GM12878 (cell line): ENCODE data around the gene TRMT1. TPM values are rescaled to one million over a fixed set of nuclear protein-coding genes. Genes with fewer than 3 reads are reported as not detected.

Source experiments
- ATAC-seq: fragments of 200-7000 bp; cut with Tn5 transposase; 3 replicates; pipeline ENCODE4 v1.9.1; 2020; ENCODE audit warnings: mild to moderate bottlenecking, moderate library complexity
- BruUV-seq: library from RNA; stranded (reverse); fragments of 400-500 nt; replicated peaks from 2 replicates; lab custom pipeline; 2021; lab: Mats Ljungman, UMichigan
- CTCF ChIA-PET: fragments of 300-600 bp; sonication (Branson Sonifier 250); formaldehyde crosslinking; extraction: SDS; loops from one replicate; lab custom pipeline; 2021; ENCODE audit warnings: inconsistent platforms; lab: Yijun Ruan, JAX
- POLR2A ChIA-PET: fragments of 350-600 bp; formaldehyde crosslinking; extraction: SDS; loops from one replicate; lab custom pipeline; 2021; ENCODE audit warnings: inconsistent platforms; lab: Charles Lee
- RAD21 ChIA-PET: fragments of 300-600 bp; sonication (Branson Sonifier 250); formaldehyde crosslinking; loops from one replicate; lab custom pipeline; 2023; ENCODE audit warnings: antibody characterized with exemption; ENCODE audit not compliant: unreplicated experiment; lab: Charles Lee
- SMC1A ChIA-PET: fragments of 300-600 bp; sonication (Branson Sonifier 250); formaldehyde crosslinking; loops from one replicate; lab custom pipeline; 2023; ENCODE audit not compliant: unreplicated experiment, uncharacterized antibody; lab: Charles Lee
- DNase-seq: peaks from one replicate; pipeline ENCODE4 v3.0.0-alpha.2; 2011; ENCODE audit warnings: low read depth, low spot score
- FAIRE-seq: peaks from 3 replicates; lab custom pipeline; 2011; peaks lifted over from hg19 to GRCh38; lab: Jason Lieb, UNC
- H2AFZ ChIP-seq: 2 replicates; pipeline ENCODE4 v1.6.0; 2011; ENCODE audit warnings: low read depth, low read length, control low read depth; ENCODE audit not compliant: control insufficient read depth
- H3K27ac ChIP-seq: 2 replicates; pipeline ENCODE4 v1.5.1; 2011; ENCODE audit warnings: control low read depth; ENCODE audit not compliant: control insufficient read depth, insufficient read depth
- H3K27me3 ChIP-seq, 2 experiments: replicated peaks in 1 of 2; 2 replicates each; pipeline versions ENCODE4 v1.6.0 to v1.6.1; 2011; ENCODE audit warnings: low read length in 1 of 2; ENCODE audit not compliant: control insufficient read depth in 2 of 2, insufficient read depth in 2 of 2
- H3K36me3 ChIP-seq, 2 experiments: 2 replicates each; pipeline ENCODE4 v1.5.1; 2011; ENCODE audit warnings: low read length in 1 of 2; ENCODE audit not compliant: control insufficient read depth in 2 of 2, insufficient read depth in 2 of 2
- H3K4me1 ChIP-seq: 2 replicates; pipeline ENCODE4 v1.6.1; 2011; ENCODE audit warnings: mild to moderate bottlenecking, low read length, moderate library complexity, mixed read lengths; ENCODE audit not compliant: control insufficient read depth, insufficient read depth
- H3K4me2 ChIP-seq: 2 replicates; pipeline ENCODE4 v1.6.0; 2011; ENCODE audit warnings: control low read depth; ENCODE audit not compliant: control insufficient read depth, insufficient read depth
- H3K4me3 ChIP-seq: fragments of 200-600 bp; sonication (generic); 2 replicates; pipeline ENCODE4 v1.5.1; 2016
- H3K79me2 ChIP-seq: 2 replicates; pipeline ENCODE4 v1.6.0; 2011; ENCODE audit warnings: low read length; ENCODE audit not compliant: control insufficient read depth, insufficient read depth
- H3K9ac ChIP-seq: 2 replicates; pipeline ENCODE4 v1.8.0; 2011; ENCODE audit warnings: low read length, control low read depth, mixed read lengths; ENCODE audit not compliant: control insufficient read depth, insufficient read depth
- H3K9me3 ChIP-seq: replicated peaks from 3 replicates; pipeline ENCODE4 v1.5.1; 2011; ENCODE audit warnings: mild to moderate bottlenecking, low read length; ENCODE audit not compliant: control insufficient read depth, insufficient read depth
- H4K20me1 ChIP-seq: 2 replicates; pipeline ENCODE4 v1.6.0; 2011; ENCODE audit not compliant: control insufficient read depth, insufficient read depth
- BCL11A ChIP-seq: IDR thresholded peaks from 2 replicates; pipeline ENCODE4 v1.6.1; 2011; ENCODE audit warnings: low read depth, low read length
- BRCA1 ChIP-seq: IDR thresholded peaks from 2 replicates; pipeline ENCODE4 v1.6.1; 2011; ENCODE audit warnings: low read depth, low read length, improper control_type of control experiment
- CHD2 ChIP-seq: IDR thresholded peaks from 2 replicates; pipeline ENCODE4 v1.6.1; 2011; ENCODE audit warnings: low read depth, low read length, improper control_type of control experiment, borderline replicate concordance
- CREM ChIP-seq: IDR thresholded peaks from 2 replicates; pipeline ENCODE4 v1.6.1; 2014; ENCODE audit warnings: antibody characterized with exemption, low read depth
- FOXM1 ChIP-seq: IDR thresholded peaks from 2 replicates; pipeline ENCODE4 v1.6.1; 2012; ENCODE audit warnings: low read depth, mild to moderate bottlenecking, inconsistent platforms, low read length, moderate library complexity
- IKZF1 ChIP-seq: fragments of 450-650 bp; conservative IDR thresholded peaks from 2 replicates; pipeline ENCODE4 v1.6.1; 2017; ENCODE audit warnings: antibody characterized with exemption, mild to moderate bottlenecking
- MTA3 ChIP-seq: IDR thresholded peaks from 2 replicates; pipeline ENCODE4 v1.6.1; 2012; ENCODE audit warnings: low read length, inconsistent platforms, borderline replicate concordance
- NFYA ChIP-seq: IDR thresholded peaks from 2 replicates; pipeline ENCODE4 v1.6.1; 2011; ENCODE audit warnings: low read depth, mild to moderate bottlenecking, low read length, improper control_type of control experiment, borderline replicate concordance
- PAX5 ChIP-seq: IDR thresholded peaks from 2 replicates; pipeline ENCODE4 v1.6.1; 2011; ENCODE audit warnings: low read depth, low read length, borderline replicate concordance
- PML ChIP-seq: IDR thresholded peaks from 2 replicates; pipeline ENCODE4 v1.6.1; 2012; ENCODE audit warnings: low read length, inconsistent platforms
- POU2F2 ChIP-seq: IDR thresholded peaks from 3 replicates; pipeline ENCODE4 v1.6.1; 2011; ENCODE audit warnings: low read depth, mild to moderate bottlenecking, low read length, borderline replicate concordance
- RBBP5 ChIP-seq: fragments of 200-600 bp; sonication (generic); conservative IDR thresholded peaks from 2 replicates; pipeline ENCODE4 v1.6.1; 2016
- TCF7 ChIP-seq: IDR thresholded peaks from 2 replicates; pipeline ENCODE4 v1.6.1; 2014; ENCODE audit warnings: antibody characterized with exemption, borderline replicate concordance
- USF2 ChIP-seq: IDR thresholded peaks from 2 replicates; pipeline ENCODE4 v1.6.1; 2011; ENCODE audit warnings: low read depth, low read length, improper control_type of control experiment, borderline replicate concordance
- ZNF24 ChIP-seq: fragments of 450-650 bp; IDR thresholded peaks from 2 replicates; pipeline ENCODE4 v1.6.1; 2017; ENCODE audit warnings: antibody characterized with exemption, mild to moderate bottlenecking
- WGBS: methylation state at CpG from one replicate; pipeline ENCODE4 v1.1.6; 2016; ENCODE audit warnings: low lambda C conversion rate; ENCODE audit not compliant: insufficient replicate concordance, insufficient coverage; ENCODE audit errors: missing lambda C conversion rate; 5-methylcytosine and 5-hydroxymethylcytosine counted together
- in situ Hi-C: fragments of 300-500 bp; cut with MboI; formaldehyde crosslinking; loops from 9 replicates; pipeline ENCODE4 v1.14.3; 2018; ENCODE audit warnings: mixed read lengths
- intact Hi-C: fragments of 100-400 bp; cut with micrococcal nuclease; formaldehyde crosslinking; loops from one replicate; pipeline ENCODE4 v1.14.2; 2022; ENCODE audit not compliant: unreplicated experiment
- polyA plus RNA-seq, 11 experiments: library from polyadenylated mRNA; depleted of rRNA in 4 of 11; unstranded in 6 of 11; stranded (reverse) in 5 of 11; fragments of >200 nt; fragmentation: Nextera tagmentation in 4 of 11; fragmentation: Illumina TruSeq in 1 of 11; extraction: Ambion mirVana in 4 of 11; extraction: Trizol in 1 of 11; gene quantifications; 1 replicate in 1 of 11; 2 replicates in 10 of 11; pipeline versions ENCODE4 v1.2.1 to v1.2.3, GENCODE V29; 2011 to 2016; ENCODE audit warnings: inconsistent platforms in 2 of 11, missing spikeins in 2 of 11, low read depth in 1 of 11
- total RNA-seq, 4 experiments: library from RNA; depleted of rRNA in 3 of 4; stranded (reverse); fragments of >200 nt in 3 of 4; fragmentation: Illumina TruSeq in 1 of 4; extraction: Trizol in 1 of 4; gene quantifications; 2 replicates each; pipeline versions ENCODE4 v1.2.1 to v1.2.3, GENCODE V29; 2013 to 2021

TRMT1 gene
- total and polyA plus RNA-seq, 10 of the 15 experiments (the other 5 are each of a cell fraction or from before 2014, with no cell fraction given) = 3.4 to 68.8 (median 34.8) TPM

- CTCF ChIA-PET = interaction anchor here (0.6 to 1.6 kb wide), 2 partner anchors 85 to 159 kb away, joined by 3 to 6 read pairs; no protein-coding TSS in a partner anchor
- Histone ChIP-seq H3K4me2 (peak overlapping the region; percentile 99), H3K4me3 (peak overlapping the region; percentile 57; the same call in 1 of the 2 replicates), H2AFZ (peak overlapping the region; percentile 56; the same call in 1 of the 2 replicates), H3K36me3 (peaks cover 0 to 1% of the 10 kb centered on the region in 2 experiments; a peak in 1 of 4 replicates), H3K79me2 (peaks cover 5% of the 10 kb centered on the region; the same call in 1 of the 2 replicates), H3K27ac (peak overlapping the region; percentile 90), H3K9me3 (no peaks in the 10 kb centered on the region; the same call in 2 of the 3 replicates), H3K4me1 (peaks cover 50% of the 10 kb centered on the region), H3K9ac (peak overlapping the region; percentile 59), H3K27me3 (peaks cover 2% of the 10 kb centered on the region in 2 experiments), H4K20me1 (no peaks in the 10 kb centered on the region)
- DNase-seq (no peak), ATAC-seq (peak; percentile 24), FAIRE-seq (no peak)
- SMC1A ChIA-PET = no interaction called here
- TF ChIP-seq PML (no peak), MTA3 (no peak), USF2 (no peak), NFYA (no peak), POU2F2 (no peak), BCL11A (no peak), FOXM1 (no peak), CHD2 (0 out of 2 replicates have a peak, but pooled peaks have one; percentile 55), TCF7 (no peak), CREM (no peak), RBBP5 (no peak), IKZF1 (no peak), ZNF24 (peak; percentile 90), BRCA1 (peak; percentile 38; the same call in 1 of the 2 replicates), PAX5 (no peak)
- intact Hi-C loops (loop anchor here (5.0 kb wide), 2 partner anchors 50 to 160 kb away; partner anchors contain the start of genes IER2 and STX10), in situ Hi-C loops (no loop called here)
- POLR2A ChIA-PET = interaction anchor here (1.0 kb wide), 1 partner anchor 50 kb away, joined by 3 read pairs; no protein-coding TSS in a partner anchor
- 3% methylated on average over 7 of the region's 7 CpGs for whole genome bisulfite sequencing
- RAD21 ChIA-PET = no interaction called here
- no TSS peak for BruUV-seq
Measured at GRCh38 chr19:13102416-13102665, 14.2 kb downstream of the TRMT1 start.
